Measurements from ENCODE around the gene PTH1R.

PTH1R gene

GRCh38 chr3:46838301-46838700 lies 39.2 kb upstream of the PTH1R start:
- TF ChIP-seq TCF12 (IDR thresholded peaks at IDR 0.05; ENCODE audit: low read depth) (no peak), TAF1 (IDR thresholded peaks at IDR 0.05; ENCODE audit: low read depth) (no peak), EGR1 (IDR thresholded peaks at IDR 0.05) (no peak), YY1 (IDR thresholded peaks at IDR 0.05; ENCODE audit: low read depth) (no peak), NFIC (IDR thresholded peaks at IDR 0.05) (no peak), EP300 (IDR thresholded peaks at IDR 0.05; ENCODE audit: borderline replicate concordance) (no peak), USF1 (IDR thresholded peaks at IDR 0.05) (no peak), FOXM1 (IDR thresholded peaks at IDR 0.05; ENCODE audit: borderline replicate concordance, low read depth) (no peak), TEAD4 (IDR thresholded peaks at IDR 0.05) (no peak), CEBPB (IDR thresholded peaks at IDR 0.05) (no peak), MAX (IDR thresholded peaks at IDR 0.05) (no peak), ZBTB7A (IDR thresholded peaks at IDR 0.05; ENCODE audit: low read depth) (no peak), CREB1 (IDR thresholded peaks at IDR 0.05; ENCODE audit: low read depth) (no peak)

GRCh38 chr3:46840491-46840890 lies 37.0 kb upstream of the PTH1R start:
- no peak for TF ChIP-seq EP300 (IDR thresholded peaks at IDR 0.05; ENCODE audit: borderline replicate concordance)
- TF ChIP-seq NFIC (IDR thresholded peaks at IDR 0.05) = no peak
- no peak for TF ChIP-seq ZBTB7A (IDR thresholded peaks at IDR 0.05; ENCODE audit: low read depth)
- no peak for TF ChIP-seq TCF12 (IDR thresholded peaks at IDR 0.05; ENCODE audit: low read depth)
- TF ChIP-seq CEBPB (IDR thresholded peaks at IDR 0.05) = no peak
- no peak for TF ChIP-seq EGR1 (IDR thresholded peaks at IDR 0.05)
- TF ChIP-seq REST (IDR thresholded peaks at IDR 0.05; ENCODE audit: low read depth) = no peak
- no peak for TF ChIP-seq RAD21 (IDR thresholded peaks at IDR 0.05; ENCODE audit: low read depth)
- no peak for TF ChIP-seq YY1 (IDR thresholded peaks at IDR 0.05; ENCODE audit: low read depth)

GRCh38 chr3:46843508-46843907 lies 34.0 kb upstream of the PTH1R start:
- TF ChIP-seq EGR1 (IDR thresholded peaks at IDR 0.05) = no peak

- TF ChIP-seq EGR1 (IDR thresholded peaks at IDR 0.05) (no peak), EP300 (IDR thresholded peaks at IDR 0.05; ENCODE audit: borderline replicate concordance) (no peak), ZBTB7A (IDR thresholded peaks at IDR 0.05; ENCODE audit: low read depth) (no peak), TCF12 (IDR thresholded peaks at IDR 0.05; ENCODE audit: low read depth) (no peak), YY1 (IDR thresholded peaks at IDR 0.05; ENCODE audit: low read depth) (no peak), FOXM1 (IDR thresholded peaks at IDR 0.05; ENCODE audit: borderline replicate concordance, low read depth) (no peak), TEAD4 (IDR thresholded peaks at IDR 0.05) (no peak), USF1 (IDR thresholded peaks at IDR 0.05) (no peak), CREB1 (IDR thresholded peaks at IDR 0.05; ENCODE audit: low read depth) (no peak), RAD21 (IDR thresholded peaks at IDR 0.05; ENCODE audit: low read depth) (no peak)
Observed at GRCh38 chr3:46844397-46844796, 33.1 kb upstream of the PTH1R start.

GRCh38 chr3:46844881-46845312 lies 32.6 kb upstream of the PTH1R start:
- no peak for TF ChIP-seq EGR1 (IDR thresholded peaks at IDR 0.05)
- no peak for TF ChIP-seq RAD21 (IDR thresholded peaks at IDR 0.05; ENCODE audit: low read depth)

GRCh38 chr3:46845397-46845859 lies 32.1 kb upstream of the PTH1R start:
- TF ChIP-seq NFIC (IDR thresholded peaks at IDR 0.05) (peak; percentile 69), ZBTB7A (IDR thresholded peaks at IDR 0.05; ENCODE audit: low read depth) (no peak), EGR1 (IDR thresholded peaks at IDR 0.05) (no peak), CEBPB (IDR thresholded peaks at IDR 0.05) (no peak), TCF12 (IDR thresholded peaks at IDR 0.05; ENCODE audit: low read depth) (peak; percentile 53; the same call in 1 of the 2 replicates), MAX (IDR thresholded peaks at IDR 0.05) (no peak), EP300 (IDR thresholded peaks at IDR 0.05; ENCODE audit: borderline replicate concordance) (0 out of 2 replicates have a peak, but pooled peaks have one; percentile 9), TEAD4 (IDR thresholded peaks at IDR 0.05) (no peak), USF1 (IDR thresholded peaks at IDR 0.05) (no peak), REST (IDR thresholded peaks at IDR 0.05; ENCODE audit: low read depth) (no peak), FOXM1 (IDR thresholded peaks at IDR 0.05; ENCODE audit: borderline replicate concordance, low read depth) (no peak), CREB1 (IDR thresholded peaks at IDR 0.05; ENCODE audit: low read depth) (no peak), TAF1 (IDR thresholded peaks at IDR 0.05; ENCODE audit: low read depth) (no peak; the same call in 1 of the 2 replicates), YY1 (IDR thresholded peaks at IDR 0.05; ENCODE audit: low read depth) (no peak), RAD21 (IDR thresholded peaks at IDR 0.05; ENCODE audit: low read depth) (no peak)

Data from Ishikawa (cell line).